GM18870 (cell line): Measurements from ENCODE around the gene CFAP52.
"Not testable (repeated sequence)": the region's sequence is repeated elsewhere in the genome, so short reads cannot be mapped to it uniquely, and the experiment has no call there.

Experiments used
- ATAC-seq: cut with Tn5 transposase; IDR thresholded peaks from one replicate; pipeline ENCODE4 v1.9.1; 2021; ENCODE audit warnings: moderate library complexity; ENCODE audit not compliant: unreplicated experiment

Gene CFAP52

GRCh38 chr17:9644910-9645751 lies 68.7 kb downstream of the CFAP52 start, which contains the start of gene USP43:
TSS of gene USP43 (plus strand) at chr17:9645517. CDS start at chr17:9645633, 116 bp downstream.
- no peak for ATAC-seq

DNA sequence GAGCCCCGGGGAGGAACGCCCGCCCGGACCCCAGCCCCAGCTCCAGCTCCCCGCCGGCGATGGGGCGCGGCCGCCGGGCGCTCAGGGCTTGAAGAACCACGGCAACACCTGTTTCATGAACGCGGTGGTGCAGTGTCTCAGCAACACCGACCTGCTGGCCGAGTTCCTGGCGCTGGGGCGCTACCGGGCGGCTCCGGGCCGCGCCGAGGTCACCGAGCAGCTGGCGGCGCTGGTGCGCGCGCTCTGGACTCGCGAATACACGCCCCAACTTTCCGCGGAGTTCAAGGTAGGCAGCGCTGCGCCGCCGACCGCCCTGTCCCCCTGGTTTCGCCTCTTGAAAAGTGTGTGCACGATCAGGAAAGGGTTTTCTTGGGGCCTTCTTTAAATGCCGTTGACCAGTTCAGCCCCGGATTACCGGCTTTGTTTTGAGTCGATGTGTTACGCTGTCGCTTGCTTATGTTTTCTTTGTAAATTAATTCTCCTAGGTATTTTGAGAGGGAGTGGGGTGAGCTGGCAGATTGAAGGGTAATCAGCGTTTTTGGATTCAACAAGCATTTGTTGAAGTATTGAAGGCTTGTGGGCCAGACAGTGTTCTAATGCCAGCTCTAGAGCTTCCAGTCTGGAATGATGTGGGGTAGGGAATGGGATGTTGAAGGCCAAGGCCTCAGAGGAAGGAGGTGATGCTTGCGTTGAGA lies 69.6 kb downstream of the CFAP52 start:
- ATAC-seq, result no peak

GRCh38 chr17:9646546-9646885 lies 70.1 kb downstream of the CFAP52 start:
- no peak for ATAC-seq

DNA sequence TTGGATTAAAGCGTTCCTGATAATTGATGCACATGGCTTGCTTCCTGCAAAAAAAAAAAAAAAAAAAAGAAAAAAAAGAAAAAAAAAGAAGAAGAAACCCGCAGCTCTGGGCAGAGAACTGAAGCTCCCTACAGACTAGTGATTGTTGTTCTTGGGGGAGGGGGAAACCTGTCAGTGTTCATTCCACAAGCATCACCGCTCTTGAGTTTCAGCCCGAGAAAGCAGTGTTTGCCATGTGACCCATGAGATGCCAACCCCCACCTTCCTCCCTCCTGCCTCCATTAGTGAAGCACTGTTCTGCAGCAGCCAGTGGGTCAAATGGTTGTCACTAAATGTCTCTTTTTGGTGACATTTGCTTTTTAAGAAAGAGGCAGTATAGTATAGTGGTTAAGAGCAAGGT lies 70.6 kb downstream of the CFAP52 start:
- no peak for ATAC-seq

DNA sequence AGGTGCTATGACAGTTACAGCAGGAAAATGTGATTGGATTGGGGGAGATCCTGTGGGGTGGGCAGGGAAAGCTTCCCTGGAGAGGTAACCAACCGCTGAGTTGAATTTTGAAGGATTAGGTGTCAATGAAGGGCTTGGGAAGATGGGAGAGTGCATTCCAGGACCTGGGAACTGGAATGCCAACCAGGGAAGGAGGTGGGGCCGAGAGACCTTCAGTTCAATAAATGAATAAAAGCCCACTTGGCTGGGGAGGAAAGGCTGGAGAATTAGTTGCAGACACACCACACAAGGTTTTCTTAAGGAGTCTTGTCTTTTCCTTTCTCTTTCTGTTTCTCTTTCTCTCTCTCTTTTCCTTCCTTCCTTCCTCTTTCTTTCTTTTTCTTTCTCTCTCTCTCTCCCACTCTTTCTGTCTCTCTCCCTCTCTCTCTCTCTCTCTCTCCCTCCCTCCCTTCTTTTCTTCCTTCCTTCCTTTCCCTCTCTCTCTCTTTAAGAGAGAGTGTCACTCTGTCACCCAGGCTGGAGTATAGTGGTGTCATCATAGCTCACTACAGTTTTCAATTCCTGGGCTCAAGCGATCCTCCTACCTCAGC lies 72.2 kb downstream of the CFAP52 start:
- no peak for ATAC-seq

DNA sequence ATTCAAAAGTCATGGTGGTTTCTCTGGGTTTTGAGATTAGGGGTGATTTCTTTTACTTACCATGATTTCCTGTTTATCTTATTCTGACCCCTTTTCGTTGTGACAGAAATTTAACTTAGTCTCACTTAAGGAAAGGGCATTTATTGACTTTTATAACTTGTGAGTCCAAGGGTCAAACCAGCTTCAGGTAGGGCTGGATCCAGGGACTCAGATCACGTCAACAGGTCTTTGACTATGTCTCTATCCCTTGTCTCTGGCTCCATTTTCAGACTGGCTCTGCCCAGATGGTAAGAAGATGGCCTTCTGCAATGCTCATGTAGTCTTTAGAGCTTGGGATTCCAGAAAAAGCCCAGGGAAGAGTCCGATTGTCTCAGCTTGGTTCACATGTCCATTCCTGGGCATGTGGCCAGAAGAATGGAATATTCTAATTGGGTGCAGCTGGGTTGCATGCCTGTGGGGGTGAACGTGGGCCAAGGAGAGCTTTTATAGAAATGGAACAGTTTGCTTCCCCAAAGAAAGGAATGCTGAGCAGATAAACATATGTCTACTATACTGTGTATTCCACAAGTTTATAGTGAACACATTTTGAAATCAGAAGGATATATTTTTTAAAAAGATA lies 82.3 kb downstream of the CFAP52 start:
- ATAC-seq, result no peak

DNA sequence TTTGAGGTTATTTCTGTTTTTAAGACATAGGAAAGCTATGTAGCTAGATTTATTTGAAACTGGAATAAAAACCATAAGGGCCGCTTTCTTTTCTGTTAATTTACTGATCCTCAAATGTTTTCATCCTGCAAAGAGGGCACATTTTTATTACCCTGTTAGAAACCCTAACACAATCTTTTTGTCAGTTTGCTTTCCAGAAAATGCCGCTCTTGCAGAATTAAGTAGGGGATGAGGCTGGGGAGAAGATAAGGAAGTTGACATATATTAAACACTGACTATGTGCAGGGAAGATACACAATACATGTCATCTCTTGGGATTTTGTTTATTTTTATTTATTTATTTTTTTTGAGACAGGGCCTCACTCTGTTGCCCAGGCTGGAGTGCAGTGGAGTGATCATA lies 84.6 kb downstream of the CFAP52 start:
- no peak for ATAC-seq

- ATAC-seq, result not testable (repeated sequence)
Observed at GRCh38 chr17:9663511-9663910, 87.1 kb downstream of the CFAP52 start.

DNA sequence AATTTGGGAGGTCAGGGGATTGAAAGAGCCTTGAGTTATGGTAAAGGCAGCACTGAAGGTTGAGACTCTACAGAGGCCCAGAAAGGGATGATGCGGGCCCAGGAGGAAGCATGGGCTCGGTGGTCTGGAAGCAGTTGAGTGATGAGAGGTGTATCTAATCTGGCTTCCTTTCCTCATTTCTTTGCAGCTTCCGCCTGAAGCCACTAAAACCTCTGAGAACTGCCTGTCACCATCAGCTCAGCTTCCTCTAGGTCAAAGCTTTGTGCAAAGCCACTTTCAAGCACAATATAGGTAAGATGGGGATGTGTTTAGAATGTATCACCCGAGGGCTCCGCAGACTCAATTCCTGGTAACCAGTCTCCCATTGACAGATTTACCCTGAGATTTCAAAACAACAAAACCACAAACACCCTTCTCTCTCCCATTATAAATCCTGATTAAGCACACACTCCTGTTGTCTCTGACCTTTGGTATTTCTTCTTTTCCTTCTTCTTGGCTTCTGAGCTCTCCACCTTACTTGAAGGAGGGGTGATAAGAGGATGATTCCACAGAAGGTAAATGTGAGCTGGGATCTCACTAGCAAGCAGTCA lies 90.1 kb downstream of the CFAP52 start:
- no peak for ATAC-seq

DNA sequence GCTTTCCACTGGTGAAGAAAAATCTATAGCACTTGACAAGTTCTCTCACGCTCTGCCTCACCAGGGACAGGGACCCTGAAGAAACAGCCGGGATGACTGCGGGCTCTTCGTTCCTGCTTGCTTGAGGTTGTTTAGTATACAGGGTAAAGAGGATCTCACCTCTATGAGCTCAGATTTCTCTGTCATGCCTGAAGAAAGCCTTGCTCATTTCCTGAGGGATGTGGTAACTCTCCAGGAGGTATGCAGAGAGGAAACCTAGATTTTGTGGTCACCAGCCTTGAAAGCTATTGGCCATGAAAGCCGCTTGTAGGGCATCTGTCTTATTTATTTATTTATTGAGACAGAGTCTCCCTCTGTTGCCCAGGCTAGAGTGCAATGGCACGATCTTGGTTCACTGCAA lies 92.1 kb downstream of the CFAP52 start:
- no peak for ATAC-seq

DNA sequence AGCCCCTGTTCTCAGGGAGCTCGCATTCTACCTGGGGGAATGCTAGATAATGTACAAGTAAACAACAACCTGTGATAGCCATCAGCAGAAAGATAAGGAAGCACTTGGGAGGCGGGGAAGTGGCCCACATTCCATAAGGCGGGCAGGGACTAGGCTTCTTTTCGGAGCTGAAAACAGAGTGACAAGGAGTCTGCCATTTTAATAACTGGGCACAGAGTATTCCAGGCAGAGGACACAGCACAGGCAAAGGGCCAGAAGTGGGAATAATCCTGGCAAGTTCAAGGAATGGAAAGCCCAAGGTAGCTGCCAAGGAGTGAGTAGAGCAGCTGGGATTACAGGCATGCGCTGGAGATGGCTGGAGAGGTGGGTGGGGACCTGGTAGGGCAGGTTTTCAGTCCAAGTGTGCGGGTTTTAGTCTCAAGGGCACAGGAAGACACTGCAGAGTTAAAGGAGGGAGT lies 93.1 kb downstream of the CFAP52 start:
- ATAC-seq, result no peak

- no peak for ATAC-seq
Observed at GRCh38 chr17:9670596-9670995, 94.2 kb downstream of the CFAP52 start.

- ATAC-seq, result no peak
Observed at GRCh38 chr17:9671559-9671958, 95.1 kb downstream of the CFAP52 start.

- ATAC-seq, result no peak
Observed at GRCh38 chr17:9672266-9672665, 95.8 kb downstream of the CFAP52 start.

- no peak for ATAC-seq
Observed at GRCh38 chr17:9672691-9673090, 96.2 kb downstream of the CFAP52 start.

- ATAC-seq, result no peak
Observed at GRCh38 chr17:9676084-9676483, 99.6 kb downstream of the CFAP52 start.

GRCh38 chr17:9676820-9677310 lies 100.4 kb downstream of the CFAP52 start:
- ATAC-seq, result peak; percentile 57

GRCh38 chr17:9677411-9677810 lies 101.0 kb downstream of the CFAP52 start:
- no peak for ATAC-seq

- ATAC-seq, result no peak
Observed at GRCh38 chr17:9677896-9678295, 101.5 kb downstream of the CFAP52 start.

GRCh38 chr17:9684955-9685621 lies 108.6 kb downstream of the CFAP52 start:
- ATAC-seq, result no peak
